Measurements from ENCODE around the gene LUZP2. TPM values are rescaled to one million over a fixed set of nuclear protein-coding genes. Genes with fewer than 3 reads are reported as not detected.

Gene LUZP2
- total RNA-seq, 1 donor from 2014 or later: 0.18 TPM

GRCh38 chr11:24687531-24688147 is 190.8 kb downstream of the LUZP2 start:
- DNase-seq (ENCODE audit: low spot score): no peak
- no peak for ATAC-seq
- intact Hi-C loops (cut with DNase I): no loop called here

GRCh38 chr11:24688981-24689380 is 192.1 kb downstream of the LUZP2 start:
- no peak for DNase-seq (ENCODE audit: low spot score)
- intact Hi-C loops (cut with DNase I): no loop called here
- no peak for ATAC-seq

- ATAC-seq (no peak), DNase-seq (ENCODE audit: low spot score) (no peak)
- intact Hi-C loops (cut with DNase I): no loop called here
These were observed 200.8 kb downstream of the LUZP2 start for GRCh38 chr11:24697522-24698111.

- intact Hi-C loops (cut with DNase I): no loop called here
- DNase-seq (ENCODE audit: low spot score) (no peak), ATAC-seq (no peak)
These were observed 207.9 kb downstream of the LUZP2 start for GRCh38 chr11:24704716-24705115.

GRCh38 chr11:24705474-24705873 is 208.6 kb downstream of the LUZP2 start:
- no peak for DNase-seq (ENCODE audit: low spot score)
- no peak for ATAC-seq
- intact Hi-C loops (cut with DNase I): no loop called here

- DNase-seq (ENCODE audit: low spot score) (no peak), ATAC-seq (no peak)
- intact Hi-C loops (cut with DNase I): no loop called here
These were observed 211.8 kb downstream of the LUZP2 start for GRCh38 chr11:24708616-24709015.

GRCh38 chr11:24709928-24710565 is 213.2 kb downstream of the LUZP2 start:
- no peak for DNase-seq (ENCODE audit: low spot score)
- ATAC-seq: no peak
- intact Hi-C loops (cut with DNase I): no loop called here

- intact Hi-C loops (cut with DNase I): no loop called here
- no peak for ATAC-seq
- no peak for DNase-seq (ENCODE audit: low spot score)
These were observed 217.7 kb downstream of the LUZP2 start for GRCh38 chr11:24714601-24715000.

- intact Hi-C loops (cut with DNase I): no loop called here
- ATAC-seq: no peak
These were observed 219.6 kb downstream of the LUZP2 start for GRCh38 chr11:24716403-24716802.

GRCh38 chr11:24723231-24723630 is 226.4 kb downstream of the LUZP2 start:
- ATAC-seq (no peak), DNase-seq (ENCODE audit: low spot score) (no peak)
- intact Hi-C loops (cut with DNase I): no loop called here

More at GRCh38 chr11:24716403-24716802, 219.6 kb downstream of the LUZP2 start:
- DNase-seq (ENCODE audit: low spot score): no peak

- ATAC-seq (no peak), DNase-seq (ENCODE audit: low spot score) (no peak)
- intact Hi-C loops (cut with DNase I): no loop called here
These were observed 234.7 kb downstream of the LUZP2 start for GRCh38 chr11:24731554-24731953.

GRCh38 chr11:24734742-24735237 is 237.9 kb downstream of the LUZP2 start:
- ATAC-seq: no peak
- DNase-seq (ENCODE audit: low spot score): no peak
- intact Hi-C loops (cut with DNase I): no loop called here

GRCh38 chr11:24738972-24739371 is 242.1 kb downstream of the LUZP2 start:
- DNase-seq (ENCODE audit: low spot score) (no peak), ATAC-seq (no peak)
- intact Hi-C loops (cut with DNase I): no loop called here

GRCh38 chr11:24739637-24740036 is 242.8 kb downstream of the LUZP2 start:
- intact Hi-C loops (cut with DNase I): no loop called here
- ATAC-seq: no peak
- DNase-seq (ENCODE audit: low spot score): no peak

GRCh38 chr11:24747275-24748251 is 250.7 kb downstream of the LUZP2 start:
- ATAC-seq (no peak), DNase-seq (ENCODE audit: low spot score) (no peak)
- intact Hi-C loops (cut with DNase I): no loop called here

- intact Hi-C loops (cut with DNase I): no loop called here
- no peak for ATAC-seq
- DNase-seq (ENCODE audit: low spot score): no peak
These were observed 251.4 kb downstream of the LUZP2 start for GRCh38 chr11:24748261-24748660.

GRCh38 chr11:24754406-24754805 is 257.6 kb downstream of the LUZP2 start:
- DNase-seq (ENCODE audit: low spot score) (no peak), ATAC-seq (no peak)
- intact Hi-C loops (cut with DNase I): no loop called here

GRCh38 chr11:24755260-24755839 is 258.5 kb downstream of the LUZP2 start:
- DNase-seq (ENCODE audit: low spot score): no peak
- ATAC-seq: no peak
- intact Hi-C loops (cut with DNase I): no loop called here

- intact Hi-C loops (cut with DNase I): no loop called here
- ATAC-seq: no peak
- DNase-seq (ENCODE audit: low spot score): no peak
These were observed 262.9 kb downstream of the LUZP2 start for GRCh38 chr11:24759742-24760141.
